Superior temporal gyrus (tissue), 1 donor: ENCODE results near the gene ADCY7.

Source experiments
- DNase-seq: peaks from one replicate; pipeline ENCODE4 v3.0.0-alpha.2; 2016; ENCODE audit errors: extremely low spot score

Gene ADCY7

GRCh38 chr16:50282010-50282538 is 15.7 kb downstream of the ADCY7 start:
- no peak for DNase-seq

- no peak for DNase-seq
Observed at GRCh38 chr16:50282955-50283631, 16.7 kb downstream of the ADCY7 start.

- no peak for DNase-seq
Observed at GRCh38 chr16:50284131-50284911, 18.0 kb downstream of the ADCY7 start.

- DNase-seq = no peak
Observed at GRCh38 chr16:50285406-50286003, 19.2 kb downstream of the ADCY7 start.

GRCh38 chr16:50286681-50287080 is 20.3 kb downstream of the ADCY7 start:
- no peak for DNase-seq

- no peak for DNase-seq
Observed at GRCh38 chr16:50288026-50288425, 21.7 kb downstream of the ADCY7 start.

GRCh38 chr16:50288920-50289319 is 22.6 kb downstream of the ADCY7 start:
- no peak for DNase-seq

- DNase-seq = no peak
Observed at GRCh38 chr16:50289950-50290764, 23.8 kb downstream of the ADCY7 start.

- DNase-seq = no peak
Observed at GRCh38 chr16:50290856-50291255, 24.5 kb downstream of the ADCY7 start.

GRCh38 chr16:50291719-50292565 is 25.6 kb downstream of the ADCY7 start:
- DNase-seq = no peak

GRCh38 chr16:50292566-50292948 is 26.2 kb downstream of the ADCY7 start:
- DNase-seq = no peak

- no peak for DNase-seq
Observed at GRCh38 chr16:50293041-50293783, 26.9 kb downstream of the ADCY7 start.

GRCh38 chr16:50293994-50294855 is 27.9 kb downstream of the ADCY7 start:
- no peak for DNase-seq

- DNase-seq = no peak
Observed at GRCh38 chr16:50294955-50295354, 28.6 kb downstream of the ADCY7 start.

- DNase-seq = no peak
Observed at GRCh38 chr16:50295541-50296132, 29.3 kb downstream of the ADCY7 start.

GRCh38 chr16:50296807-50297206 is 30.5 kb downstream of the ADCY7 start:
- no peak for DNase-seq

GRCh38 chr16:50297301-50298074 is 31.1 kb downstream of the ADCY7 start:
- DNase-seq = no peak

GRCh38 chr16:50298075-50298460 is 31.7 kb downstream of the ADCY7 start:
- DNase-seq = no peak
